Nephron (organoid): ENCODE results near the gene NFATC1.

ENCODE experiments used
- H3K27ac Mint-ChIP-seq, 3 experiments: 2 replicates each; pipeline ENCODE4 v1.8.0; 2020; ENCODE audit warnings: mixed read lengths in 3 of 3, mild to moderate bottlenecking in 2 of 3, moderate library complexity in 1 of 3
- H3K27me3 Mint-ChIP-seq: 2 replicates; pipeline ENCODE4 v1.8.0; 2021; ENCODE audit warnings: low read depth, mild to moderate bottlenecking, moderate library complexity, mixed read lengths
- H3K36me3 Mint-ChIP-seq: 2 replicates; pipeline ENCODE4 v1.8.0; 2020; ENCODE audit warnings: low read depth, mixed read lengths
- H3K4me1 Mint-ChIP-seq: 2 replicates; pipeline ENCODE4 v1.8.0; 2020; ENCODE audit warnings: mixed read lengths
- H3K4me3 Mint-ChIP-seq, 3 experiments: 2 replicates each; pipeline ENCODE4 v1.8.0; 2020; ENCODE audit warnings: mild to moderate bottlenecking in 3 of 3, mixed read lengths in 3 of 3, moderate library complexity in 2 of 3
- H3K9me3 Mint-ChIP-seq: 2 replicates; pipeline ENCODE4 v1.8.0; 2020; ENCODE audit warnings: mixed read lengths
- TF ChIP-seq, protein P1 (sequence below), 3 experiments: fragments of 200-600 bp; sonication (generic); IDR thresholded peaks; one replicate each; pipeline ENCODE4 v1.5.0; 2021; ENCODE audit warnings: antibody characterized with exemption in 3 of 3; ENCODE audit not compliant: unreplicated experiment in 3 of 3

Gene NFATC1

GRCh38 chr18:79427368-79428225 lies 31.9 kb downstream of the NFATC1 start:
- peak overlapping the region in 1 of 3 experiments; percentile 35 for H3K27ac Mint-ChIP-seq
- H3K9me3 Mint-ChIP-seq = no peaks in the 10 kb centered on the region
- H3K36me3 Mint-ChIP-seq = no peaks in the 10 kb centered on the region
- no peak overlapping the region for H3K4me3 Mint-ChIP-seq
- H3K4me1 Mint-ChIP-seq = peaks cover 29% of the 10 kb centered on the region
- TF ChIP-seq, protein P1, sequence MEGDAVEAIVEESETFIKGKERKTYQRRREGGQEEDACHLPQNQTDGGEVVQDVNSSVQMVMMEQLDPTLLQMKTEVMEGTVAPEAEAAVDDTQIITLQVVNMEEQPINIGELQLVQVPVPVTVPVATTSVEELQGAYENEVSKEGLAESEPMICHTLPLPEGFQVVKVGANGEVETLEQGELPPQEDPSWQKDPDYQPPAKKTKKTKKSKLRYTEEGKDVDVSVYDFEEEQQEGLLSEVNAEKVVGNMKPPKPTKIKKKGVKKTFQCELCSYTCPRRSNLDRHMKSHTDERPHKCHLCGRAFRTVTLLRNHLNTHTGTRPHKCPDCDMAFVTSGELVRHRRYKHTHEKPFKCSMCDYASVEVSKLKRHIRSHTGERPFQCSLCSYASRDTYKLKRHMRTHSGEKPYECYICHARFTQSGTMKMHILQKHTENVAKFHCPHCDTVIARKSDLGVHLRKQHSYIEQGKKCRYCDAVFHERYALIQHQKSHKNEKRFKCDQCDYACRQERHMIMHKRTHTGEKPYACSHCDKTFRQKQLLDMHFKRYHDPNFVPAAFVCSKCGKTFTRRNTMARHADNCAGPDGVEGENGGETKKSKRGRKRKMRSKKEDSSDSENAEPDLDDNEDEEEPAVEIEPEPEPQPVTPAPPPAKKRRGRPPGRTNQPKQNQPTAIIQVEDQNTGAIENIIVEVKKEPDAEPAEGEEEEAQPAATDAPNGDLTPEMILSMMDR (IDR thresholded peaks at IDR 0.05; ENCODE audit: unreplicated experiment in 3 of 3) = no peak
- H3K27me3 Mint-ChIP-seq = peaks cover 19% of the 10 kb centered on the region

GRCh38 chr18:79428287-79428686 lies 32.6 kb downstream of the NFATC1 start:
- Mint-ChIP-seq H3K4me1 (peaks cover 29% of the 10 kb centered on the region), H3K9me3 (no peaks in the 10 kb centered on the region), H3K27me3 (peaks cover 23% of the 10 kb centered on the region), H3K4me3 (no peak overlapping the region), H3K27ac (peak overlapping the region in 2 of 3 experiments; percentile 35), H3K36me3 (no peaks in the 10 kb centered on the region)
- TF ChIP-seq, protein P1 (IDR thresholded peaks at IDR 0.05; ENCODE audit: unreplicated experiment in 3 of 3) = no peak

GRCh38 chr18:79429381-79429780 lies 33.7 kb downstream of the NFATC1 start:
- TF ChIP-seq, protein P1 (IDR thresholded peaks at IDR 0.05; ENCODE audit: unreplicated experiment in 3 of 3) = no peak
- Mint-ChIP-seq H3K4me1 (peaks cover 27% of the 10 kb centered on the region), H3K36me3 (no peaks in the 10 kb centered on the region), H3K27ac (no peak overlapping the region), H3K4me3 (no peak overlapping the region), H3K9me3 (no peaks in the 10 kb centered on the region), H3K27me3 (peaks cover 21% of the 10 kb centered on the region)

DNA sequence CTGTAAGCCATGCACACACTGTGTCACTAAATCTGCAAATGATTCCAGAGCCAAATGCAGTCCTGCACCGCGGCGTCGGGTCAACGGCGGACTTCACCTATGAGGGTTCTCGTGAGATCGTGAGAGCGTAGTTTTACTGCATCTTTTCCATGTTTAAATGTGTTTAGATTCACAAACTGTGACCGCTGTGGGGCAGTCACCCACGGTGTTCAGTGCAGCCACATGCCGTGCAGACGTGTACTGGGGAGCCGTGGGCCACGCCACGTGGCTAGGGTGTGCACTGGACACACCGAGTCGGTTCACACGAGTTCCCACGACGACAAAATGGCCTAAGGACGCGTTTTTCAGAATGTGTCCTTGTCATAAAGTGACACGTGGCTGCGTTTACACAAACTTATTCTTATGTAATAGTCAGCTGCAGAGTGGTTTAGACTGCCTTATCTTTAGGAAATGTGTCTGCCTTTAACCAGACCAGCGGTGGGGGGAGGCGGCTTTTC lies 34.1 kb downstream of the NFATC1 start:
- Mint-ChIP-seq H3K36me3 (no peaks in the 10 kb centered on the region), H3K4me3 (no peak overlapping the region), H3K4me1 (peaks cover 25% of the 10 kb centered on the region), H3K27me3 (peaks cover 17% of the 10 kb centered on the region), H3K27ac (no peak overlapping the region), H3K9me3 (no peaks in the 10 kb centered on the region)
- TF ChIP-seq, protein P1 (IDR thresholded peaks at IDR 0.05; ENCODE audit: unreplicated experiment in 3 of 3) = no peak

DNA sequence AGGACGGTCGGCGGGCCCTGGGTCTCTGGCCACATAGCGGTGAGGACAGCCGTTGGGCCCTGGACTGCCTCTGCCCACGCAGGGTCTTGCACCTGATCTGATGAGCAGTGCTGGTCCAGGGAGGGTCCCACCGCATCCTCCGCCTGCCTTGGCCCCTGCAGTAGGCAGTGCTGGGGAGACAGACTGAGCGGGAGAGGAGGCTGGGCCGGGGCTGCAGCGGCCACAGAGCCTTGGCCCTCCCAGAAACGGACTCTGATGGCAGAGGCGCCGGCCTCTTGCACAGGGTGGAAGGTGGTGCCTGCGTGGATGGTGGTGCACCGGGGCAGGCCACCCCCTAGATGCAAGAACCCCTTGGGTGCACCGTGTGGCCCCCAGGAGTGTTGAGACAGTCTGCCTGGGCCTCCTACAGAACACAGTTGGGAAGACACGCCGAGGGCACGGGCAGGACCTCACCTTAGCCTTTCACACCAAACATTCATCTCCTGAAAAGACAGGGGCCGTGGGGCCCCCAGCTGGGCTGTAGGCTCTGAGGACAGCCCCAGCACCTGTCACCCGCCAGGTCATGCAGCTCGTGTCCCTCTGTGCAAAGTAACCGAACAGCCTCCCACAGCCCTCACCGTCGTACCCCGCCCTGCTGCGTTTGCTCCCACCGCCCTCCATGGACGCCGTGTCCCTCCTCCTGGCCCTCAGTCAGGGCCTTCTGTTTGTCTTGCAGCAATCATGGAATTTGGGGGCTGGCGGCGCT lies 36.8 kb downstream of the NFATC1 start:
- Mint-ChIP-seq H3K27ac (peak overlapping the region in 1 of 3 experiments; percentile 18), H3K36me3 (no peaks in the 10 kb centered on the region), H3K27me3 (peaks cover 11% of the 10 kb centered on the region), H3K9me3 (no peaks in the 10 kb centered on the region), H3K4me3 (no peak overlapping the region), H3K4me1 (peaks cover 19% of the 10 kb centered on the region)
- TF ChIP-seq, protein P1 (IDR thresholded peaks at IDR 0.05; ENCODE audit: unreplicated experiment in 3 of 3) = no peak
